ENCODE results near the gene ASIC5. TPM values are rescaled to one million over a fixed set of nuclear protein-coding genes. Genes with fewer than 3 reads are reported as not detected.

The ASIC5 gene
- total and polyA plus RNA-seq, 10 donors, result not detected

- intact Hi-C loops (cut with DNase I; ENCODE audit: low total_unique reads), result no loop called here
- Histone ChIP-seq H3K27me3 (replicated peaks in 1 of 7) (peaks cover 0 to 8% (median 0%) of the 10 kb centered on the region in 7 donors), H3K4me1 (no peaks in the 10 kb centered on the region), H3K4me3 (no peak overlapping the region), H3K36me3 (no peaks in the 10 kb centered on the region), H3K27ac (no peak overlapping the region), H3K9me3 (no peaks in the 10 kb centered on the region)
- TF ChIP-seq POLR2AphosphoS5 (IDR thresholded peaks at IDR 0.05) (no peak), CTCF (IDR thresholded peaks at IDR 0.05 in 8 of 11, conservative IDR thresholded peaks at IDR 0.05 in 3 of 11) (no peak), POLR2A (IDR thresholded peaks at IDR 0.05) (no peak)
- WGBS, 5 donors, result 81 to 93% (median 90%) methylated on average over 3 of the region's 3 CpGs
- DNase-seq, result no peak
Measured at GRCh38 chr4:155828628-155829027, 37.4 kb downstream of the ASIC5 start.

- WGBS, 5 donors, result 80 to 92% (median 84%) methylated on average over 3 of the region's 3 CpGs
- no peaks in the 10 kb centered on the region for H3K4me1 ChIP-seq
- H3K9me3 ChIP-seq, result no peaks in the 10 kb centered on the region
- intact Hi-C loops (cut with DNase I; ENCODE audit: low total_unique reads), result no loop called here
- H3K4me3 ChIP-seq, result no peak overlapping the region
- TF ChIP-seq POLR2A (IDR thresholded peaks at IDR 0.05) (no peak), CTCF (IDR thresholded peaks at IDR 0.05 in 8 of 11, conservative IDR thresholded peaks at IDR 0.05 in 3 of 11) (no peak), POLR2AphosphoS5 (IDR thresholded peaks at IDR 0.05) (no peak)
- no peaks in the 10 kb centered on the region for H3K36me3 ChIP-seq
- no peak overlapping the region for H3K27ac ChIP-seq
- H3K27me3 ChIP-seq (replicated peaks in 1 of 7), result peaks cover 0 to 8% (median 0%) of the 10 kb centered on the region in 7 donors
- no peak for DNase-seq
Measured at GRCh38 chr4:155822572-155822971, 43.5 kb downstream of the ASIC5 start.

GRCh38 chr4:155820887-155821518 lies 45.1 kb downstream of the ASIC5 start:
- TF ChIP-seq POLR2AphosphoS5 (IDR thresholded peaks at IDR 0.05), result no peak
- TF ChIP-seq POLR2A (IDR thresholded peaks at IDR 0.05), result no peak
- no peak for TF ChIP-seq CTCF (IDR thresholded peaks at IDR 0.05 in 8 of 11, conservative IDR thresholded peaks at IDR 0.05 in 3 of 11)
- 86 to 91% (median 89%) methylated on average over 4 of the region's 4 CpGs for WGBS, 5 donors
- H3K27me3 ChIP-seq (replicated peaks in 1 of 7), result peaks cover 0 to 8% (median 0%) of the 10 kb centered on the region in 7 donors
- H3K4me1 ChIP-seq, result no peaks in the 10 kb centered on the region
- intact Hi-C loops (cut with DNase I; ENCODE audit: low total_unique reads), result no loop called here
- H3K9me3 ChIP-seq, result no peaks in the 10 kb centered on the region
- H3K36me3 ChIP-seq, result no peaks in the 10 kb centered on the region
- no peak for DNase-seq
- H3K27ac ChIP-seq, result no peak overlapping the region
- no peak overlapping the region for H3K4me3 ChIP-seq

- intact Hi-C loops (cut with DNase I; ENCODE audit: low total_unique reads), result no loop called here
- TF ChIP-seq CTCF (IDR thresholded peaks at IDR 0.05 in 8 of 11, conservative IDR thresholded peaks at IDR 0.05 in 3 of 11), result no peak
- no peak for TF ChIP-seq POLR2A (IDR thresholded peaks at IDR 0.05)
- TF ChIP-seq POLR2AphosphoS5 (IDR thresholded peaks at IDR 0.05), result no peak
Measured at GRCh38 chr4:155819066-155819465, 47.0 kb downstream of the ASIC5 start.

More at GRCh38 chr4:155819066-155819465, 47.0 kb downstream of the ASIC5 start:
- no peak for DNase-seq
- Histone ChIP-seq H3K4me3 (no peak overlapping the region), H3K4me1 (no peaks in the 10 kb centered on the region), H3K36me3 (no peaks in the 10 kb centered on the region), H3K27ac (no peak overlapping the region), H3K27me3 (replicated peaks in 1 of 7) (no peaks in the 10 kb centered on the region), H3K9me3 (no peaks in the 10 kb centered on the region)
- 52 to 91% (median 70%) methylated on average over 1 of the region's 1 CpG for WGBS, 5 donors
